ENCODE data around the gene HLA-DPA1.
A peak's percentile ranks its signal among the peaks of the same experiment; 100 is the strongest.
"Not testable (repeated sequence)": the region's sequence is repeated elsewhere in the genome, so short reads cannot be mapped to it uniquely, and the experiment has no call there.

HLA-DPA1 gene

DNA sequence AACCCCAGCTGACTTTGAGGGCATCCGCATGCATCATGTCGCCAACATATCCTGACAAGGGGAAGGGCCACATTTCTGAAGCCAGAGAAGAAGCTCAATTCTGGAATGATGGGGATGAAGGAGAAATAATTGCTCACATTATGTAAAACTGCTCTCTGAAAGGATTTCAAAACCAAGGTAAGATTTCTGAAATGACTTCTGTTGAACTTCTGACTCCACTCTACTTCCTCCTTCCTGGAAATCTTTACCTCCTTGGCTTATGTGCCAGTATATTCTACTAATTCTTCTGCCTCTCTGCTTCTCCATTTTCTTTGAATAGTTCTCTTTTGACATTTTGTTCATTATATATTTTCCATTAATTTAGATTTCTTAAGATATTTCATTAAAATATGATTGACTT, 34.2 kb upstream of the HLA-DPA1 start:
- no peak for DNase-seq (ENCODE audit: insufficient read length)
- TF ChIP-seq POLR2AphosphoS5 (IDR thresholded peaks at IDR 0.05; ENCODE audit: low read depth, low read length) = no peak
- no peak for TF ChIP-seq TAF1 (IDR thresholded peaks at IDR 0.05; ENCODE audit: borderline replicate concordance, low read depth, low read length)
- TF ChIP-seq POLR2A (IDR thresholded peaks at IDR 0.05; ENCODE audit: low read depth, low read length) = no peak
- no peak for FAIRE-seq

DNA sequence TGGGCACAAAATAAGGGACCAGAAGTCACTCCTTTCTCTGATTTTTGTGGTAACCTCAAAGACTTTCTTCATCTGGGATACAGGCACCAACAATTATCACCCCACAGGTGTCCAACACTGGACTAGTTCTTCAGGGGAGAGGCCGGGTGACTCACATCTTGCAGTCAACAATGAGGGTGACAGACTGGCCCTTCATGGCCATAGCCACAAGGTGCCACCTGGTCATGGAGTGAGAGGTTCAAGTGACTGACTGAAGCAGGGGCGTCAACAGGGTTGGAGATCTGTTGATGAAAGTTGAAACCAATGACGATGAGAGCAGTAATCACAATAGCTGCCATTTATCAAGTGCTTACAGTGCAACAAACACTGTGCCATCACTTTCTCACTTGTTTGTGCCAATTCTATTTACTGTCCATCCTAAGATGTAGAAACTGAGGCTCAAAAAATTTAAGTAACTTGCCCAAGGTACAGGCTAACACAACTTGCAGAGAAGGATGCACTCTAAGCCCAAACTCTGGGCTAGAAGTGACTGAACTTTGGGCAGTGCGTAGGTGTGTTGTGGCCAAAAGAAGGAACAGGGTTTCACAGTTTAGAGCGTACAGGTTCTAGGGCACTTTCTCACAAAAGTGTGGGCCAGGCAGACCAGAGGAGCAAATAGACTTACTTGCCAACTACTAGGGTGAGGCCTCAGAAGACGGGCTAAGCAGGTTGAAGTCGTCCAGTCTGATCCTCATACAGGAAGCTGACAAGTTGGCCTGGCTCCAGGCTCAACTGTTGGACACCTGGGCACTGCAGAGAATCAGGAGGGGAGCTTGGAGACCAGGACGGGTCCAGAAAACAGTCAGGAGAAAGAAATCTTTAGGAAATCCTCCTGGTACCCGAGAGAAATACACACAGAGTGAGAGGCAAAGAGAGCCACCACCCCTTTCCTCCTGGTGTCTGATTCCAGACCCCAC, 32.7 kb upstream of the HLA-DPA1 start:
- TF ChIP-seq POLR2A (IDR thresholded peaks at IDR 0.05; ENCODE audit: low read depth, low read length) = no peak
- TF ChIP-seq POLR2AphosphoS5 (IDR thresholded peaks at IDR 0.05; ENCODE audit: low read depth, low read length) = no peak
- TF ChIP-seq TAF1 (IDR thresholded peaks at IDR 0.05; ENCODE audit: borderline replicate concordance, low read depth, low read length) = no peak
- no peak for DNase-seq (ENCODE audit: insufficient read length)
- no peak for FAIRE-seq

DNA sequence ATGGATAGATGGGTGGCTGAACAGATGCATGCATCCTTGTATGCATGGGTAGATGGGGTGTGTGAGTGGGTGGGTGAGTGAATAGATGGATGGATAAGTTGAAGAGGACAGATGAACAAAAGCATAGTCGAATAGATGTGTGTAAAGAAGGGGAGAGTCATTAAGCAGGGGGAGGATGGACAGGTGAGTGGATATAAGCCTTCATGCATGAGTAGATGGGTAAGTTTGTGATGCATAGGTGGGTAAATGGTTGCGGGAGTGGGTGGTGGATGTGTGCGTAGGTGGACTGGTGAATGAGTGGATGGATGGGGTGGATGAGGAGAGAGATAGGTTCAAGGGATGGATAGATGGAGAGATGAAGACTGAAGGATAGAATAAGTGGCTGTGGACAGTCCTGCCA, 31.9 kb upstream of the HLA-DPA1 start:
- no peak for DNase-seq (ENCODE audit: insufficient read length)
- no peak for FAIRE-seq
- TF ChIP-seq POLR2A (IDR thresholded peaks at IDR 0.05; ENCODE audit: low read depth, low read length) (no peak), TAF1 (IDR thresholded peaks at IDR 0.05; ENCODE audit: borderline replicate concordance, low read depth, low read length) (no peak), POLR2AphosphoS5 (IDR thresholded peaks at IDR 0.05; ENCODE audit: low read depth, low read length) (no peak)

DNA sequence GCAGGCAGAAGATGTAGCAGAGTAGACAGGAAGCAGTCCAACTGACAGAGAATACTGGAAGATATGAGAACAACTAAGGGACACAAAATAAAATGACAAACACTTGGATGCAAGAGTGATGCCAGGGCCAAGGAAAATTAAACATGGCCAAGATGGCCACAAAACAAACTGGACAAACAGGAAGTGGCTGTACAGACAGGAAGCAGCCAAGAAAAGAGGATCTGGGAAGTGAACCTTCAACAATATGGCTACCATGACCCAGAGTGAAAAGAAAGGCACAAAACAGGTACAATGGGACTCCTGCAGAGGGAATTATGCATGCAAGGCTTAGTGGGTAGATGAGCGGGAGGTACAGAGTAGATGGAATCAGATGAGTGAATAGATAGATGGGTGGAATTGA, 31.4 kb upstream of the HLA-DPA1 start:
- no peak for TF ChIP-seq POLR2A (IDR thresholded peaks at IDR 0.05; ENCODE audit: low read depth, low read length)
- no peak for TF ChIP-seq TAF1 (IDR thresholded peaks at IDR 0.05; ENCODE audit: borderline replicate concordance, low read depth, low read length)
- no peak for TF ChIP-seq POLR2AphosphoS5 (IDR thresholded peaks at IDR 0.05; ENCODE audit: low read depth, low read length)
- no peak for DNase-seq (ENCODE audit: insufficient read length)
- peak; percentile 36 for FAIRE-seq

DNA sequence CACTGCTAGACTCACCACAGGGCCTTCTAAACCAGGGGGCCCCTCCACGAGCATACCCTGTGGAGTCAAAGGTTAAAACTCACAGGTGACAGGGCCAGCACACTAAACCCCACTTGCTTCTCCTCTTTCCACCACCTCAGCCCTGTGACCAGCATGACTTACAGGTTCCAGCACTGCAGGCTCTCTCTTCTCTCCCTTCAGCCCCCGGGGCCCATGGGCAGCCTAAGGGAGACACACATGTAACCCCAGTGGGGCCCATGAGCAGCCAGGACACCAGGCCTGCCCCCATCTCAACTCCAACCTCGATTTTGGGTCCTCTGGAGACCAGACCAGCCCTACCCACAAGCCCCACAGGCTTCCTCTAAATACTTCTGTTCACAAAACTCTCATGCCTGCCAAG, 30.3 kb upstream of the HLA-DPA1 start:
- DNase-seq (ENCODE audit: insufficient read length) (no peak), FAIRE-seq (no peak)
- no peak for TF ChIP-seq POLR2A (IDR thresholded peaks at IDR 0.05; ENCODE audit: low read depth, low read length)
- TF ChIP-seq POLR2AphosphoS5 (IDR thresholded peaks at IDR 0.05; ENCODE audit: low read depth, low read length) = no peak
- TF ChIP-seq TAF1 (IDR thresholded peaks at IDR 0.05; ENCODE audit: borderline replicate concordance, low read depth, low read length) = no peak

DNA sequence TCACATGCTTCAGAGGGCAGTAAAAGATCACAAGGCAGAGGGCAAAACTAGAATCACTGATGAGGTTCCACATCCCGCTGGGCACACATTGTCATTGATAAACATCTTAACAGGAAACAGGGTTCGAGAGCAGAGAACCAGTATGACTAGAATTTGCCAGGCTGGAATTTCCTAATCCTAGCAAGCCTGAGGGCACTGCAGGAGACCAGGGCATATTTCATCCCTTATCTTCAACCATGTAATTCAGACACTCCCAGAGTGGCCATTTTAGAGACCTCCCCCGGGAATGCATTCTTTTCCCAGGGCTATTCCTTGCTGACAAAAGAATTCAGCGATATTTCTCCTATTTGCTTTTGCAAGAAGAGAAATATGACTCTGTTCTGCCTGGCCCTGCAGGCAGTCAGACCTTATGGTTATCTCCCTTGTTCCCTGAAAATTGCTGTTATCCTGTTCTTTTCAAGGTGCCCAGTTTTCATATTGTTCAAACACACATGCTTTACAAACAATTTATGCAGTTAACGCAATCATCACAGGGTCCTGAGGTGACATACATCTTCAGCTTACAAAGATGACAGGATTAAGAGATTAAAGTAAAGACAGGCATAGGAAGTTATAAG, 27.8 kb upstream of the HLA-DPA1 start:
- not testable (repeated sequence) for DNase-seq (ENCODE audit: insufficient read length); FAIRE-seq

DNA sequence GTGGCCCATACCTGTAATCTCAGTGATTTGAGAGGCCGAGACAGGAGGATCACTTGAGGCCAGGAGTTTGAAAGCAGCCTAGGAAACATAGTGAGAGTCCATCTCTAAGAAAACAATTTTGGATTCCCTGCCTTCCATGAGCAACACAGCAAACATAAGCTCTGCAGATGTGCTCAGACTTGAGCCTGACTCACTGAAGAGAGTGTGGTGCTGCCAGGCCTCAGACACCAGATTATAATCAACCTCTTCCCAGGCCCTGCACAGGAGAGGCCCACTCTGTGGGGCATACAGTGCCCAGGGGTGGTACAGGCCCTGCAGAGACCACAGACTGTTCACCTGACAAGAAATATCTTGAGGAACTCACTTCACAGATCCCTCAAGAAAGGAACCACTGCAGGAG, 22.2 kb upstream of the HLA-DPA1 start:
- DNase-seq (ENCODE audit: insufficient read length) (no peak), FAIRE-seq (no peak)
- TF ChIP-seq TAF1 (IDR thresholded peaks at IDR 0.05; ENCODE audit: borderline replicate concordance, low read depth, low read length) = no peak
- no peak for TF ChIP-seq POLR2AphosphoS5 (IDR thresholded peaks at IDR 0.05; ENCODE audit: low read depth, low read length)

DNA sequence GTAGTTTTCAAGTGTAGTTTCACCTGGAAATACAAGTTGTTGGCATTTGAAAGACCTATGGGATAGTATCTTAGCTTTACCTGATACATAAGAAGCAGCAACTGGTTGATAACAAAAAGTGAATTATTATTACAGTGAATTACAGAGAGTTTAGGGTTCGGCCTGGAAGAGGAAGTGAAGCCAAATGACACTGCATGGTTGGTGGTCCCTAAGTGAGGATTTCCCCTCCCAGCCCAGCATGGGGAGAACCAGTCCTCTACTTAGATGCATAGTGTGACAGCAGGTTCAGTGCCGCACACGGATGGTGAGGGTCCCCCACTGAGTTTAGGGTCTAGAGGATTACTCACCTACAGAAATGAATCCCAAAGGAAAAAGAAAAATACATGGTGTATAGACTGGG, 20.4 kb upstream of the HLA-DPA1 start:
- FAIRE-seq = no peak
- TF ChIP-seq POLR2AphosphoS5 (IDR thresholded peaks at IDR 0.05; ENCODE audit: low read depth, low read length) (no peak), POLR2A (IDR thresholded peaks at IDR 0.05; ENCODE audit: low read depth, low read length) (no peak), TAF1 (IDR thresholded peaks at IDR 0.05; ENCODE audit: borderline replicate concordance, low read depth, low read length) (no peak)
- no peak for DNase-seq (ENCODE audit: insufficient read length)

DNA sequence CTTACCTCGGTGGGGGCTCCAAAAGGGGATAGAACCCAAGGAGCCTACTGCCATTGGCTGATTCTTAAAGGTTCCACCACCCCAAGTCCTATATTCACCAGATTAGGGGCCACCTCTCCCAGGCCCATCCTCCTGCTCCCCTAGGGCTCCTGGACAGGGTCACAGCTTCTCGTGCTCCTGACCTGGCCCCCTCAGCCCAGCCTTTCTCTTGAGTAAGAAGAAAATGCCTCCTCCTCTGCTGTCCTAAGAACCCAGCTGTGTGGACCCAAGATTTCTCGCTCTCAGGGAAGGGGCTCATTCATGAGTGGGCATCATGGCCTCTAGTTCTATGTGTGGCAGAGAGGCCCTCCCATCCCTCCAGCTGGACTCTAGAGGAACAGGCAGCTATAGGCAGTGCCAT, 18.9 kb upstream of the HLA-DPA1 start:
- FAIRE-seq (no peak), DNase-seq (ENCODE audit: insufficient read length) (no peak)
- TF ChIP-seq POLR2AphosphoS5 (IDR thresholded peaks at IDR 0.05; ENCODE audit: low read depth, low read length) = no peak
- no peak for TF ChIP-seq TAF1 (IDR thresholded peaks at IDR 0.05; ENCODE audit: borderline replicate concordance, low read depth, low read length)
- TF ChIP-seq POLR2A (IDR thresholded peaks at IDR 0.05; ENCODE audit: low read depth, low read length) = no peak

DNA sequence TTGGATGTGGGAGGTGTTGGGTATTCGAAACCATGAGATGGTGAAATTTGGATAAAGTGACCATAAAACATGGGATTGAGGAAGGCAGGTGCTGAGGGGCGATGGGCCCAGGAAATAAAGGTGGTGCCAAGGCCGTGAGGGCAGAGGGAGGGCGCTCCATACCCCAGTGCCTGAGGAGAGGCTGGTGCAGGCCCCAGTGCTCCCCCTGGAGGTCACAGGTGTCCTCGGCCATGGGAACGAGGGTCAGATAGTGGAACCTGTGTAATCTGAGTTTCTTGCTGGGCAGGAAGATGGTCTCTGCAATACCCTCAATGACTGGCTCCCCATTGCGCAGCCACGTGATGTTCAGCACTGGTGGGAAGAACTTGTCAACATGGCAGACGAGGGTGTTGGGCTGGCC, 18.5 kb upstream of the HLA-DPA1 start:
- DNase-seq (ENCODE audit: insufficient read length) = peak; percentile 32
- peak; percentile 65 for FAIRE-seq

DNA sequence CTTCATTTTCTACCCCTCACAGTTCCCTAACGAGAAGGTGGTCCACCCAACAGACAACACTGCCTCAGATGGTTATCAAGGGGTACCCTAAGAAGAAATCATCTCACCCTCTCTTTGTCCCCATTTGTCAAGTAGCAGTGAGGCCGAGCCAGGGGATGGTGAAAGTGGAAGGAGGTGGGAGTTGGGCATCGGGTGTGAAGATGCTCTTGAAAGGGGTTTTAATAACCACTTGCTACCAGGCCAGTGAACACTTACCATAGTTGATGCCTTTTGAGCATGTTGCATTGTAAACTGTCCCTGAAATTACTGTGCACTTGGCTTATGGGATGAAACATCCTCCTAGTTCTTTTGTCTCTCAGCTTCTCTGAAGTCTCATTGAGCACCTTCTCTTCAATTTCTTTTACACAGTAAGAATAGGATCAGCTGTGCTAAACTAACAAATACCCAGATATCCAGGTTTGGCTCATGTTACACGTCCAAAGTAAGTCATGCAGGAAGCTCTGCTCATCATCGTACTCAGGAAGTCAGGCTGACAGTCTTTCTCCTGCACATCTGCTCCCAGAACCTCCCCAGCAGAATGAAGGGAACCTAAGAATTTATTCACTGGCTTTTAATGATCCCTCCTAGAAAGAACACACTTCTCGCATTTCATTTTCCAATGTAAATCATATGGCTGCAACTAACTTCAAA, 15.6 kb upstream of the HLA-DPA1 start:
- peak; percentile 70 for TF ChIP-seq POLR2AphosphoS5 (IDR thresholded peaks at IDR 0.05; ENCODE audit: low read depth, low read length)
- TF ChIP-seq POLR2A (IDR thresholded peaks at IDR 0.05; ENCODE audit: low read depth, low read length) = peak; percentile 31; the same call in 1 of the 2 replicates
- no peak for TF ChIP-seq TAF1 (IDR thresholded peaks at IDR 0.05; ENCODE audit: borderline replicate concordance, low read depth, low read length)
- no peak for DNase-seq (ENCODE audit: insufficient read length)
- FAIRE-seq = no peak

More for the DNA sequence above, 18.5 kb upstream of the HLA-DPA1 start:
- TF ChIP-seq POLR2AphosphoS5 (IDR thresholded peaks at IDR 0.05; ENCODE audit: low read depth, low read length) (peak; percentile 57), TAF1 (IDR thresholded peaks at IDR 0.05; ENCODE audit: borderline replicate concordance, low read depth, low read length) (no peak)
